ENCODE data around the gene OR2H2. TPM values are rescaled to one million over a fixed set of nuclear protein-coding genes. Genes with fewer than 3 reads are reported as not detected.

OR2H2 gene
- total RNA-seq, 5 donors from 2014 or later (not counting 1 experiment from before 2014, with no cell fraction given): not detected

- H3K9me3 Mint-ChIP-seq: no peaks in the 10 kb centered on the region
- H3K36me3 Mint-ChIP-seq: no peaks in the 10 kb centered on the region
- H3K36me3 ChIP-seq (ENCODE audit: control insufficient read depth in 2 of 2, extremely low read depth in 1 of 2, insufficient read depth in 1 of 2, low read length in 1 of 2): no peaks in the 10 kb centered on the region
- H3K27ac ChIP-seq (ENCODE audit: low read length): no peak overlapping the region
- CTCF ChIA-PET: no interaction called here
- H3K4me1 ChIP-seq (ENCODE audit: control insufficient read depth in 1 of 2, extremely low read depth in 1 of 2, insufficient read depth in 2 of 2, low read length in 2 of 2): peaks cover 6 to 14% of the 10 kb centered on the region in 2 experiments
- peaks cover 13 to 15% (median 14%) of the 10 kb centered on the region in 3 donors for H3K4me1 Mint-ChIP-seq
- no peak for ATAC-seq (replicated peaks in 1 of 4)
- POLR2A ChIA-PET: no interaction called here
- peaks cover 66 to 82% of the 10 kb centered on the region in 2 donors for H3K27me3 Mint-ChIP-seq
- H3K4me3 Mint-ChIP-seq: no peak overlapping the region
- H3K4me3 ChIP-seq (ENCODE audit: control insufficient read depth in 1 of 2, extremely low read depth in 1 of 2, low read length in 1 of 2): no peak overlapping the region
- no peak overlapping the region for H3K27ac Mint-ChIP-seq
- peaks cover 21 to 46% of the 10 kb centered on the region in 2 experiments for H3K27me3 ChIP-seq (replicated peaks in 1 of 2; ENCODE audit: control insufficient read depth in 2 of 2, extremely low read depth in 1 of 2, insufficient read depth in 2 of 2, low read length in 1 of 2)
- DNase-seq: no peak
- peaks cover 3% of the 10 kb centered on the region for H3K9me3 ChIP-seq
These were observed 27.6 kb upstream of the OR2H2 start for GRCh38 chr6:29557320-29557719.

- no peak overlapping the region for H3K27ac ChIP-seq (ENCODE audit: low read length)
- peaks cover 9 to 13% (median 10%) of the 10 kb centered on the region in 3 donors for H3K4me1 Mint-ChIP-seq
- peaks cover 72 to 83% of the 10 kb centered on the region in 2 donors for H3K27me3 Mint-ChIP-seq
- no peak for ATAC-seq (replicated peaks in 1 of 4)
- 88% methylated on average over 19 of the region's 22 CpGs for WGBS (ENCODE audit: insufficient coverage)
- H3K9me3 ChIP-seq: peaks cover 3% of the 10 kb centered on the region
- no peak overlapping the region for H3K27ac Mint-ChIP-seq
- no peak overlapping the region for H3K4me3 ChIP-seq (ENCODE audit: control insufficient read depth in 1 of 2, extremely low read depth in 1 of 2, low read length in 1 of 2)
- ChIA-PET POLR2A (no interaction called here), CTCF (no interaction called here)
- no peak overlapping the region for H3K4me3 Mint-ChIP-seq
- no peaks in the 10 kb centered on the region for H3K36me3 ChIP-seq (ENCODE audit: control insufficient read depth in 2 of 2, extremely low read depth in 1 of 2, insufficient read depth in 1 of 2, low read length in 1 of 2)
- no peak for DNase-seq
- H3K36me3 Mint-ChIP-seq: no peaks in the 10 kb centered on the region
- peaks cover 19 to 43% of the 10 kb centered on the region in 2 experiments for H3K27me3 ChIP-seq (replicated peaks in 1 of 2; ENCODE audit: control insufficient read depth in 2 of 2, extremely low read depth in 1 of 2, insufficient read depth in 2 of 2, low read length in 1 of 2)
- H3K9me3 Mint-ChIP-seq: no peaks in the 10 kb centered on the region
- peaks cover 1 to 5% of the 10 kb centered on the region in 2 experiments for H3K4me1 ChIP-seq (ENCODE audit: control insufficient read depth in 1 of 2, extremely low read depth in 1 of 2, insufficient read depth in 2 of 2, low read length in 2 of 2)
These were observed 26.4 kb upstream of the OR2H2 start for GRCh38 chr6:29558439-29559079.

GRCh38 chr6:29559524-29560287 is 25.2 kb upstream of the OR2H2 start, which contains the start of gene UBD:
Gene UBD (minus strand): TSS chr6:29559732. CDS start chr6:29559701, 31 bp downstream.
- no peak for DNase-seq
- H3K4me1 ChIP-seq (ENCODE audit: control insufficient read depth in 1 of 2, extremely low read depth in 1 of 2, insufficient read depth in 2 of 2, low read length in 2 of 2): no peaks in the 10 kb centered on the region
- no peak within 1 kb of the TSS for H3K27ac ChIP-seq (ENCODE audit: low read length)
- H3K4me1 Mint-ChIP-seq: peaks cover 6 to 8% (median 7%) of the 10 kb centered on the region in 3 donors
- H3K27ac Mint-ChIP-seq: no peak within 1 kb of the TSS
- no peaks in the 10 kb centered on the region for H3K36me3 Mint-ChIP-seq
- H3K4me3 ChIP-seq (ENCODE audit: control insufficient read depth in 1 of 2, extremely low read depth in 1 of 2, low read length in 1 of 2): no peak within 1 kb of the TSS
- no peaks in the 10 kb centered on the region for H3K9me3 Mint-ChIP-seq
- ChIA-PET POLR2A (no interaction called here), CTCF (no interaction called here)
- no peak within 1 kb of the TSS for H3K4me3 Mint-ChIP-seq
- WGBS (ENCODE audit: insufficient coverage): 86% methylated on average over 4 of the region's 6 CpGs
- H3K9me3 ChIP-seq: no peaks in the 10 kb centered on the region
- peaks cover 12 to 36% of the 10 kb centered on the region in 2 experiments for H3K27me3 ChIP-seq (replicated peaks in 1 of 2; ENCODE audit: control insufficient read depth in 2 of 2, extremely low read depth in 1 of 2, insufficient read depth in 2 of 2, low read length in 1 of 2)
- H3K27me3 Mint-ChIP-seq: peaks cover 62 to 73% of the 10 kb centered on the region in 2 donors
- no peaks in the 10 kb centered on the region for H3K36me3 ChIP-seq (ENCODE audit: control insufficient read depth in 2 of 2, extremely low read depth in 1 of 2, insufficient read depth in 1 of 2, low read length in 1 of 2)
- ATAC-seq (replicated peaks in 1 of 4): no peak

- Histone ChIP-seq H3K4me3 (ENCODE audit: control insufficient read depth in 1 of 2, extremely low read depth in 1 of 2, low read length in 1 of 2) (no peak overlapping the region), H3K9me3 (no peaks in the 10 kb centered on the region), H3K4me1 (ENCODE audit: control insufficient read depth in 1 of 2, extremely low read depth in 1 of 2, insufficient read depth in 2 of 2, low read length in 2 of 2) (no peaks in the 10 kb centered on the region), H3K36me3 (ENCODE audit: control insufficient read depth in 2 of 2, extremely low read depth in 1 of 2, insufficient read depth in 1 of 2, low read length in 1 of 2) (no peaks in the 10 kb centered on the region), H3K27me3 (replicated peaks in 1 of 2; ENCODE audit: control insufficient read depth in 2 of 2, extremely low read depth in 1 of 2, insufficient read depth in 2 of 2, low read length in 1 of 2) (peaks cover 2 to 29% of the 10 kb centered on the region in 2 experiments), H3K27ac (ENCODE audit: low read length) (no peak overlapping the region)
- Mint-ChIP-seq H3K27ac (no peak overlapping the region), H3K4me3 (no peak overlapping the region), H3K4me1 (peaks cover 6 to 8% (median 7%) of the 10 kb centered on the region in 3 donors), H3K27me3 (peaks cover 50 to 71% of the 10 kb centered on the region in 2 donors), H3K36me3 (no peaks in the 10 kb centered on the region), H3K9me3 (no peaks in the 10 kb centered on the region)
- ChIA-PET POLR2A (no interaction called here), CTCF (interaction anchor here in 1 of 2 donors (0.6 kb wide), 1 partner anchor 26 kb away, joined by 3 read pairs; no protein-coding TSS in a partner anchor)
- ATAC-seq (replicated peaks in 1 of 4): no peak
- no peak for DNase-seq
These were observed 23.8 kb upstream of the OR2H2 start for GRCh38 chr6:29561091-29561490.

- no CpG with 5 or more reads among the region's 1 CpG for WGBS (ENCODE audit: insufficient coverage)
- peaks cover 6 to 8% (median 7%) of the 10 kb centered on the region in 3 donors for H3K4me1 Mint-ChIP-seq
- H3K36me3 Mint-ChIP-seq: no peaks in the 10 kb centered on the region
- no peak overlapping the region for H3K4me3 Mint-ChIP-seq
- H3K9me3 ChIP-seq: no peaks in the 10 kb centered on the region
- no peaks in the 10 kb centered on the region for H3K36me3 ChIP-seq (ENCODE audit: control insufficient read depth in 2 of 2, extremely low read depth in 1 of 2, insufficient read depth in 1 of 2, low read length in 1 of 2)
- no peak overlapping the region for H3K27ac ChIP-seq (ENCODE audit: low read length)
- no peak overlapping the region for H3K4me3 ChIP-seq (ENCODE audit: control insufficient read depth in 1 of 2, extremely low read depth in 1 of 2, low read length in 1 of 2)
- H3K27me3 Mint-ChIP-seq: peaks cover 48 to 69% of the 10 kb centered on the region in 2 donors
- H3K9me3 Mint-ChIP-seq: no peaks in the 10 kb centered on the region
- ChIA-PET CTCF (no interaction called here), POLR2A (no interaction called here)
- ATAC-seq (replicated peaks in 1 of 4) (no peak), DNase-seq (no peak)
- H3K27me3 ChIP-seq (replicated peaks in 1 of 2; ENCODE audit: control insufficient read depth in 2 of 2, extremely low read depth in 1 of 2, insufficient read depth in 2 of 2, low read length in 1 of 2): peaks cover 0 to 27% of the 10 kb centered on the region in 2 experiments
- H3K4me1 ChIP-seq (ENCODE audit: control insufficient read depth in 1 of 2, extremely low read depth in 1 of 2, insufficient read depth in 2 of 2, low read length in 2 of 2): no peaks in the 10 kb centered on the region
- no peak overlapping the region for H3K27ac Mint-ChIP-seq
These were observed 23.2 kb upstream of the OR2H2 start for GRCh38 chr6:29561606-29562181.

- H3K9me3 Mint-ChIP-seq: no peaks in the 10 kb centered on the region
- 20% methylated on average over 1 of the region's 3 CpGs for WGBS (ENCODE audit: insufficient coverage)
- no peak overlapping the region for H3K4me3 Mint-ChIP-seq
- peaks cover 51 to 69% of the 10 kb centered on the region in 2 donors for H3K27me3 Mint-ChIP-seq
- ChIA-PET CTCF (no interaction called here), POLR2A (no interaction called here)
- H3K36me3 Mint-ChIP-seq: no peaks in the 10 kb centered on the region
- ATAC-seq (replicated peaks in 1 of 4): no peak
- Histone ChIP-seq H3K9me3 (no peaks in the 10 kb centered on the region), H3K4me1 (ENCODE audit: control insufficient read depth in 1 of 2, extremely low read depth in 1 of 2, insufficient read depth in 2 of 2, low read length in 2 of 2) (no peaks in the 10 kb centered on the region), H3K27ac (ENCODE audit: low read length) (no peak overlapping the region), H3K27me3 (replicated peaks in 1 of 2; ENCODE audit: control insufficient read depth in 2 of 2, extremely low read depth in 1 of 2, insufficient read depth in 2 of 2, low read length in 1 of 2) (peaks cover 0 to 25% of the 10 kb centered on the region in 2 experiments), H3K4me3 (ENCODE audit: control insufficient read depth in 1 of 2, extremely low read depth in 1 of 2, low read length in 1 of 2) (no peak overlapping the region), H3K36me3 (ENCODE audit: control insufficient read depth in 2 of 2, extremely low read depth in 1 of 2, insufficient read depth in 1 of 2, low read length in 1 of 2) (no peaks in the 10 kb centered on the region)
- no peak for DNase-seq
- no peak overlapping the region for H3K27ac Mint-ChIP-seq
- H3K4me1 Mint-ChIP-seq: peaks cover 6 to 8% (median 7%) of the 10 kb centered on the region in 3 donors
These were observed 21.4 kb upstream of the OR2H2 start for GRCh38 chr6:29563435-29563965.

All from T-cell (primary cell).